Endothelial cell of umbilical vein (primary cell): ENCODE measurements around the gene GRAMD1B.

Experiments used
- MYC ChIP-seq: IDR thresholded peaks from one replicate; pipeline ENCODE4 v1.6.1; 2011; ENCODE audit warnings: mild to moderate bottlenecking, low read depth, low read length
- POLR2A ChIP-seq: IDR thresholded peaks from 2 replicates; pipeline ENCODE4 v1.6.1; 2012; ENCODE audit warnings: low read depth, mild to moderate bottlenecking, control low read depth, low read length
- POLR2AphosphoS5 ChIP-seq: IDR thresholded peaks from 2 replicates; pipeline ENCODE4 v1.6.1; 2012; ENCODE audit warnings: low read depth, mild to moderate bottlenecking, control low read depth, low read length, moderate library complexity; ENCODE audit not compliant: insufficient read depth

- TF ChIP-seq MYC, result no peak
- no peak for TF ChIP-seq POLR2A
- no peak for TF ChIP-seq POLR2AphosphoS5
Measured at GRCh38 chr11:123439616-123440015, 9.5 kb downstream of the GRAMD1B start.
